Large intestine (tissue), 3 donors: ENCODE results near the gene FER. TPM values are rescaled to one million over a fixed set of nuclear protein-coding genes. Genes with fewer than 3 reads are reported as not detected.
A peak's percentile ranks its signal among the peaks of the same experiment; 100 is the strongest.

Experiments used
- DNase-seq, 2 donors: peaks; one replicate each; pipeline versions ENCODE4 v3.0.0 to v3.0.0-alpha.2; 2013
- H3K27ac ChIP-seq: one replicate; pipeline ENCODE4 v1.5.1; 2013; ENCODE audit warnings: low read length
- H3K27me3 ChIP-seq: 2 replicates; pipeline ENCODE4 v1.6.1; 2013; ENCODE audit warnings: low read length; ENCODE audit not compliant: control insufficient read depth, insufficient read depth
- H3K36me3 ChIP-seq: 2 replicates; pipeline ENCODE4 v1.6.1; 2013; ENCODE audit warnings: low read length; ENCODE audit not compliant: control insufficient read depth, insufficient read depth
- H3K4me1 ChIP-seq: one replicate; pipeline ENCODE4 v1.6.1; 2013; ENCODE audit warnings: low read length; ENCODE audit not compliant: control insufficient read depth, insufficient read depth
- H3K4me3 ChIP-seq: one replicate; pipeline ENCODE4 v1.5.1; 2013; ENCODE audit warnings: low read length
- H3K9me3 ChIP-seq: one replicate; pipeline ENCODE4 v1.6.1; 2013; ENCODE audit warnings: mild to moderate bottlenecking, low read depth, low read length, moderate library complexity; ENCODE audit not compliant: control insufficient read depth
- WGBS: methylation state at CpG from one replicate; pipeline ENCODE4 v1.1.5; 2013; ENCODE audit warnings: low lambda C conversion rate; ENCODE audit not compliant: insufficient coverage; 5-methylcytosine and 5-hydroxymethylcytosine counted together
- polyA plus RNA-seq: library from polyadenylated mRNA; unstranded; fragments of 120-200 nt; gene quantifications from one replicate; pipeline ENCODE4 v1.2.1, GENCODE V29; 2013

FER gene
- polyA plus RNA-seq, 1 donor = 7.2 TPM

DNA sequence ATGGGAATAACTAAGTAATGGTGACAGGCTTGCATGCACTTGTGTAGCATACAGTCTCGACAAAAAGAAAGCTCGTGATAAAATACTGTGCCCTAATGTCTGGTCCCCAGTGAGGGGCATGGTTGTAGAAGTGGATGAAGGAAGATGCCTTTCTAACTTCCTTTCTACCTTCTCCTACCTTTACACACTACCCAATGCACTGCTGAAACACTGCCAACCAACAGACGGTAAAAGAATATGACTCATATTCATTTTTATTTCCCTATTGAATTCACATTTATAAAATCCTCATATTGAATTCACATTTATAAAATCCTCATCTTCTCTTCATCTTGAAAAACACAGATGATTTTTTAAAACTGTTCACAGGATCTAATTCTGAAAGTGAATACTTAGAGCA lies 439.1 kb downstream of the FER start:
- no peak for DNase-seq
- Histone ChIP-seq H3K4me1 (no peaks in the 10 kb centered on the region), H3K36me3 (peaks cover 12% of the 10 kb centered on the region), H3K9me3 (no peaks in the 10 kb centered on the region), H3K27ac (no peak overlapping the region), H3K4me3 (no peak overlapping the region), H3K27me3 (no peaks in the 10 kb centered on the region)
- 86% methylated on average over 1 of the region's 3 CpGs for WGBS

GRCh38 chr5:109191153-109191558 lies 443.5 kb downstream of the FER start:
- Histone ChIP-seq H3K36me3 (peaks cover 11% of the 10 kb centered on the region), H3K9me3 (no peaks in the 10 kb centered on the region), H3K27ac (no peak overlapping the region), H3K4me3 (no peak overlapping the region), H3K27me3 (no peaks in the 10 kb centered on the region), H3K4me1 (peaks cover 15% of the 10 kb centered on the region)
- WGBS = 80% methylated on average over 1 of the region's 2 CpGs
- no peak for DNase-seq

- Histone ChIP-seq H3K36me3 (peaks cover 9% of the 10 kb centered on the region), H3K27me3 (no peaks in the 10 kb centered on the region), H3K4me3 (no peak overlapping the region), H3K27ac (no peak overlapping the region), H3K4me1 (peaks cover 15% of the 10 kb centered on the region), H3K9me3 (no peaks in the 10 kb centered on the region)
- DNase-seq = no peak
- no CpG with 5 or more reads among the region's 1 CpG for WGBS
These were observed 444.3 kb downstream of the FER start for GRCh38 chr5:109192027-109192426.

DNA sequence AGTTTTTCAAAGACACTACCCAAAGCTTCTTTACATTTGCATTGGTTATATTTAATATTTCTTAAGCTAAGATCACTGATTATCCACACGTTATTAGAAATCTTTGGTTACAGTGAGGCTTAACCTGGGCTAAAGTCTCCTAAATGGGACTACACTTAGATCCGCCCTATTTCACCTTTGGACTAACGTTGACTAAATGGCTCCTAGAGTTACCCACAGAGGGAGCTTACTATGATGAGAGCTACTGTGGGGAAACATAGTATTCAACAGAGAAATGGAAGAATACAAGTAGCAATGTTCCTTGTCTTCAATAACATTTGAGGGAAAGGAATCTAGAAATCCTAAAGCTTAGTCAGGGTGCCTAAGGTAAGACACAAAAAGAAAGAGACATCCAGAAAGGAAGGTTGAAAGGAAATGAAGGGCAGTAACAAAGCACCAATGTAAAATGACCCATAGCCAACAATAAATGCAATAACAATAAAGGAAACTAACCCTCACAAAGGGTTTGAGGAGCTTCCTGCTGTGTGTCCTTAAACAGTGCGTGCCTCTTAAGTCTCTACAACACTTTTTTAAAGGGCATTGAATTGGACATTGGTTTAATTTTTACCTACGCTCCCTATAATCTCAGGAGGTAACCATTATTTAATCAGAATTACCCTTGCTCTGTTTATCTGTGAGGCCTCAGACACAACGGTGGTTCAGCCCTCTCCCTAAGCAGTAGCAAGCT lies 445.0 kb downstream of the FER start:
- H3K36me3 ChIP-seq = peaks cover 8% of the 10 kb centered on the region
- H3K4me1 ChIP-seq = peaks cover 15% of the 10 kb centered on the region
- no peaks in the 10 kb centered on the region for H3K9me3 ChIP-seq
- H3K27ac ChIP-seq = peak overlapping the region; percentile 24
- DNase-seq = peak; percentile 32 to 78
- no peak overlapping the region for H3K4me3 ChIP-seq
- no CpG with 5 or more reads among the region's 6 CpGs for WGBS
- no peaks in the 10 kb centered on the region for H3K27me3 ChIP-seq

DNA sequence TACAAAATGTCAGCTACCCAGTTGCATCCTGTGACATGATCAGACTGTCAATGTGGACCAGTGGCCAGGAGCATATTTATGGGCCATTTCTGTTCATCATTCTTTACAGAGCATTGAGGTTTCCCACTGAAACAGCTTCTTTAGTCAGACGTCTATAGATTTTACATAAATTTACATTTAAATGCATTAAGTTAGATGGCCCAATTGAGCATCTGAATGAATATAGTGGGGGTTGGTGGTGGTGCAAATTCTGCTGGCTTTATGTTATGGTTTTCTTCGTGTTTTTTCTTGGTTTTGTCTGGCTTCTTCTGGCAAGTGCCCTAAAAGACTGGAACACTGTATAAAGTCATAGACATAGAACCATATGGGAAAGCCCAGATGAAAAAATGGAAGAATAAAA lies 448.0 kb downstream of the FER start:
- Histone ChIP-seq H3K36me3 (no peaks in the 10 kb centered on the region), H3K27ac (no peak overlapping the region), H3K9me3 (no peaks in the 10 kb centered on the region), H3K27me3 (no peaks in the 10 kb centered on the region), H3K4me1 (peaks cover 15% of the 10 kb centered on the region), H3K4me3 (no peak overlapping the region)
- WGBS = 40% methylated on average over 1 of the region's 2 CpGs
- DNase-seq = no peak

DNA sequence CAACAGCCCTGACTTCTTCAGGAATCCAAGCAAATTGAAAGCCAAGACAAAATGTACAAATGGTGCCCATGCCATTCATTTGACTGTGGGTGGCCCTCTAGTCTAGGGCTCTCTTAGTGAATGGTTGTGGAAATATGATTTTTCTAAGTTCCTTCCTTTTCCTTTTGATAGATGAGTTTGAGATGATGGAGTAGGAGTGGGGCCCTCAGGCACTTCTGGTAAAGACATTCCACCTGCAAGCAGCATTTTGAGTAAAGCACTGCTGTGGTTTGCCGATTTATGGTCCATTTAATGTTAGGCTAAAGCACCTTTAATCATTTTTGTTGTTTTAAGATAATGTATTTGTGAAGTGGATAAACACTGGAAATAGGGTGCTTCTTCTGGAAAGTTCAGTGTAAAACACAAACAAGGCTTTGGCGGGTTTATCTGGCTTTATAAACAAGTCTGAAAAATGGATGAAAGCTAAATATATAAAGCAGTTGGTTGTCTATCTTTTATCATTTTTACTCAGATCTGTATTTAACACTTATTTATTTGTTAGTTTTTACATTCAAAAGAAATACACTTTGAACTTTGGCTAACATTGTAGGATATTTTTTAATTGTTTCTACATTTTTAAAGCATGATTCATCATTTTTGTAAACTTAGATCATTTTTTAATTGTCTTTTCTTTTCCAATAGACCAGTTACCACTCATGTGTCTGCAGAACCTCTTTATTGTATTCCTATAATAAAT lies 448.6 kb downstream of the FER start:
- DNase-seq = no peak
- Histone ChIP-seq H3K9me3 (no peaks in the 10 kb centered on the region), H3K27me3 (no peaks in the 10 kb centered on the region), H3K4me3 (no peak overlapping the region), H3K36me3 (no peaks in the 10 kb centered on the region), H3K27ac (no peak overlapping the region), H3K4me1 (peaks cover 15% of the 10 kb centered on the region)
- WGBS = 83% methylated on average over 1 of the region's 2 CpGs

DNA sequence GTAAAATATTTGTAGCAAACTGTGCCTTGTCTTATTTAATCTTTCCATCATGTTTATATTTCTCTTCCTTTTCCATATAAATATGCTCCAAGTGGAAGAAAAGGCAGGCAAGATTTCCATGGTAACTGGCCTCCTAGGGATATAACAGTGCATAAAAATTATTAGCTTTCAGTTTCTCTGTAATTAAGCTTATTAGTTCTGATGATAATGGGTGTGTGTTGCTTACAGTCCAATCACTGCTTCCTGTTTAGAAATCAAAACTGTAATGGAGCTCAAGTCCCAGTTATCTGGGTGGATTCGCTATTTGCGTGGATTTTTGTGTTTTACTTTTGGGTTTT lies 449.1 kb downstream of the FER start:
- WGBS = no CpG with 5 or more reads among the region's 2 CpGs
- no peaks in the 10 kb centered on the region for H3K9me3 ChIP-seq
- no peak overlapping the region for H3K4me3 ChIP-seq
- no peak overlapping the region for H3K27ac ChIP-seq
- H3K4me1 ChIP-seq = peaks cover 15% of the 10 kb centered on the region
- DNase-seq = no peak
- H3K27me3 ChIP-seq = no peaks in the 10 kb centered on the region
- no peaks in the 10 kb centered on the region for H3K36me3 ChIP-seq

GRCh38 chr5:109199289-109199688 lies 451.6 kb downstream of the FER start:
- no peaks in the 10 kb centered on the region for H3K4me1 ChIP-seq
- no peak overlapping the region for H3K4me3 ChIP-seq
- DNase-seq = no peak
- H3K9me3 ChIP-seq = no peaks in the 10 kb centered on the region
- no peaks in the 10 kb centered on the region for H3K36me3 ChIP-seq
- H3K27me3 ChIP-seq = no peaks in the 10 kb centered on the region
- no peak overlapping the region for H3K27ac ChIP-seq
- WGBS = no CpG with 5 or more reads among the region's 2 CpGs

DNA sequence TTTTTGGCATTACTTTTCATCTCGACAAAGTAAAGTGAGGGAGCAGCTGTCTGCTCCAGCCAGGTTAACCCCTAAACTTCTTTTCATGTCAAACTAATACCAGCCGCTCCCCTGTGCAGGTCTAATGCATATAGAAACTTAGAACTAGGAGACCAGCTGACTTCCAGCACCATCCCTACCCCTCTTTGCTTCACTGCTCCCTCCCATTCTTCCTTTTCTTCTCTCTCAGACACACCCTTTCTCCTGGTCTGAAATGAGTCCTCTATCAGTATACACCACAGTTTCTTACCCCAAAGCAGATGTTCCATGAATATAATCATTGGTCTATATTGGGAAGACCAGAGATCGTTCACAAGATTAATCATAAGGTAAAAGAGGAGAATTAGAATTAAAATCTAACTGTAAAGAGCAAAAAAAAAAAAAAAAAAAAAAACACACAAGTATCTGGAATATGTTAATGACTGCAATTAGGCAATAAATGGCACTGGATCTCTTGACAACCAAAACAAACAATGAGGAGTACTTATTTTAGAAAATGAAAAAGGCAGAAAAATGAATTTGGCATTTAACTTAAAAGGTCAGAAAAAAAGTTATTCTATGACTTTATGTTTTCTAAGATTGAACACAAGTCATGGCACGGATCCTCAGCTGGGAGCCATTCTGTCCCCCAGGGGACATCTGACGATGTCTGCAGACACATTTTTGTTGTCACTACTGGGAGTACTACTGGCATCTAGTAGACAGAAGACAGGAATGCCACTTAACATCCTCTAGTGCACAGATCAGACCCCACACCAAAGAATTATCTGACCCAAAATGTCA lies 452.3 kb downstream of the FER start:
- Histone ChIP-seq H3K36me3 (no peaks in the 10 kb centered on the region), H3K4me1 (no peaks in the 10 kb centered on the region), H3K27me3 (no peaks in the 10 kb centered on the region), H3K9me3 (no peaks in the 10 kb centered on the region), H3K4me3 (no peak overlapping the region), H3K27ac (no peak overlapping the region)
- DNase-seq = no peak
- 80% methylated on average over 2 of the region's 5 CpGs for WGBS

- H3K9me3 ChIP-seq = peaks cover 2% of the 10 kb centered on the region
- H3K4me1 ChIP-seq = no peaks in the 10 kb centered on the region
- no peaks in the 10 kb centered on the region for H3K36me3 ChIP-seq
- no peaks in the 10 kb centered on the region for H3K27me3 ChIP-seq
- no CpG with 5 or more reads among the region's 3 CpGs for WGBS
- H3K4me3 ChIP-seq = no peak overlapping the region
- no peak for DNase-seq
- H3K27ac ChIP-seq = no peak overlapping the region
These were observed 467.3 kb downstream of the FER start for GRCh38 chr5:109215040-109215439.
